ENCODE measurements around the gene SUPT5H.

The SUPT5H gene

GRCh38 chr19:39410017-39410830, 35.2 kb upstream of the SUPT5H start:
- 5% methylated on average over 28 to 32 of the region's 35 CpGs for WGBS, 2 experiments (ENCODE audit: insufficient coverage in 2 of 2)
- Histone ChIP-seq H3K9me3 (ENCODE audit: control insufficient read depth, low read length) (no peaks in the 10 kb centered on the region), H3K4me3 (ENCODE audit: extremely low read depth, insufficient read depth, low read length, poor library complexity, severe bottlenecking) (peak overlapping the region; percentile 89), H3K36me3 (ENCODE audit: control insufficient read depth, insufficient read depth, low read length) (peaks cover 21% of the 10 kb centered on the region), H3K27ac (ENCODE audit: low read depth, low read length, severe bottlenecking) (peak overlapping the region; percentile 87), H3K4me1 (ENCODE audit: control insufficient read depth, insufficient read depth, low read length, poor library complexity, severe bottlenecking) (peaks cover 43% of the 10 kb centered on the region)

GRCh38 chr19:39410831-39411080, 34.6 kb upstream of the SUPT5H start:
- peak overlapping the region; percentile 87 for H3K27ac ChIP-seq (ENCODE audit: low read depth, low read length, severe bottlenecking)
- H3K9me3 ChIP-seq (ENCODE audit: control insufficient read depth, low read length), result no peaks in the 10 kb centered on the region
- peaks cover 44% of the 10 kb centered on the region for H3K4me1 ChIP-seq (ENCODE audit: control insufficient read depth, insufficient read depth, low read length, poor library complexity, severe bottlenecking)
- peaks cover 27% of the 10 kb centered on the region for H3K36me3 ChIP-seq (ENCODE audit: control insufficient read depth, insufficient read depth, low read length)
- no peak overlapping the region for H3K4me3 ChIP-seq (ENCODE audit: extremely low read depth, insufficient read depth, low read length, poor library complexity, severe bottlenecking)
- 58 to 89% methylated on average over 1 of the region's 1 CpG for WGBS, 2 experiments (ENCODE audit: insufficient coverage in 2 of 2)

- H3K27ac ChIP-seq (ENCODE audit: low read depth, low read length, severe bottlenecking), result peak overlapping the region; percentile 67
- WGBS, 2 experiments (ENCODE audit: insufficient coverage in 2 of 2), result 52 to 53% methylated on average over 5 to 7 of the region's 9 CpGs
- peaks cover 32% of the 10 kb centered on the region for H3K36me3 ChIP-seq (ENCODE audit: control insufficient read depth, insufficient read depth, low read length)
- no peaks in the 10 kb centered on the region for H3K9me3 ChIP-seq (ENCODE audit: control insufficient read depth, low read length)
- peaks cover 45% of the 10 kb centered on the region for H3K4me1 ChIP-seq (ENCODE audit: control insufficient read depth, insufficient read depth, low read length, poor library complexity, severe bottlenecking)
- H3K4me3 ChIP-seq (ENCODE audit: extremely low read depth, insufficient read depth, low read length, poor library complexity, severe bottlenecking), result peak overlapping the region; percentile 98
These were observed 34.1 kb upstream of the SUPT5H start for GRCh38 chr19:39411081-39411831.

- Histone ChIP-seq H3K27ac (ENCODE audit: low read depth, low read length, severe bottlenecking) (peak overlapping the region; percentile 67), H3K36me3 (ENCODE audit: control insufficient read depth, insufficient read depth, low read length) (peaks cover 37% of the 10 kb centered on the region), H3K4me1 (ENCODE audit: control insufficient read depth, insufficient read depth, low read length, poor library complexity, severe bottlenecking) (peaks cover 47% of the 10 kb centered on the region), H3K4me3 (ENCODE audit: extremely low read depth, insufficient read depth, low read length, poor library complexity, severe bottlenecking) (peak overlapping the region; percentile 98), H3K9me3 (ENCODE audit: control insufficient read depth, low read length) (no peaks in the 10 kb centered on the region)
- 17% methylated on average over 1 of the region's 7 CpGs; no CpG with 5 or more reads in 1 of the 2 experiments for WGBS, 2 experiments (ENCODE audit: insufficient coverage in 2 of 2)
These were observed 33.6 kb upstream of the SUPT5H start for GRCh38 chr19:39411832-39412099.

GRCh38 chr19:39412100-39412866, 33.1 kb upstream of the SUPT5H start, which contains the start of gene PLEKHG2:
PLEKHG2 (plus strand) TSS chr19:39412669; CDS start chr19:39414087, 1,418 bp downstream.
- Histone ChIP-seq H3K36me3 (ENCODE audit: control insufficient read depth, insufficient read depth, low read length) (peaks cover 42% of the 10 kb centered on the region), H3K4me1 (ENCODE audit: control insufficient read depth, insufficient read depth, low read length, poor library complexity, severe bottlenecking) (peaks cover 47% of the 10 kb centered on the region), H3K4me3 (ENCODE audit: extremely low read depth, insufficient read depth, low read length, poor library complexity, severe bottlenecking) (peak within 1 kb of the TSS; percentile 98), H3K9me3 (ENCODE audit: control insufficient read depth, low read length) (no peaks in the 10 kb centered on the region), H3K27ac (ENCODE audit: low read depth, low read length, severe bottlenecking) (peak within 1 kb of the TSS; percentile 88)
- WGBS, 2 experiments (ENCODE audit: insufficient coverage in 2 of 2), result 0% methylated on average over 39 to 49 of the region's 60 CpGs

- H3K9me3 ChIP-seq (ENCODE audit: control insufficient read depth, low read length), result no peaks in the 10 kb centered on the region
- peaks cover 47% of the 10 kb centered on the region for H3K4me1 ChIP-seq (ENCODE audit: control insufficient read depth, insufficient read depth, low read length, poor library complexity, severe bottlenecking)
- peak overlapping the region; percentile 88 for H3K27ac ChIP-seq (ENCODE audit: low read depth, low read length, severe bottlenecking)
- WGBS, 2 experiments (ENCODE audit: insufficient coverage in 2 of 2), result 0% methylated on average over 22 to 23 of the region's 24 CpGs
- H3K4me3 ChIP-seq (ENCODE audit: extremely low read depth, insufficient read depth, low read length, poor library complexity, severe bottlenecking), result peak overlapping the region; percentile 98
- peaks cover 45% of the 10 kb centered on the region for H3K36me3 ChIP-seq (ENCODE audit: control insufficient read depth, insufficient read depth, low read length)
These were observed 32.5 kb upstream of the SUPT5H start for GRCh38 chr19:39412867-39413271.

GRCh38 chr19:39413272-39413910, 32.0 kb upstream of the SUPT5H start:
- Histone ChIP-seq H3K4me3 (ENCODE audit: extremely low read depth, insufficient read depth, low read length, poor library complexity, severe bottlenecking) (peak overlapping the region; percentile 98), H3K4me1 (ENCODE audit: control insufficient read depth, insufficient read depth, low read length, poor library complexity, severe bottlenecking) (peaks cover 45% of the 10 kb centered on the region), H3K27ac (ENCODE audit: low read depth, low read length, severe bottlenecking) (peak overlapping the region; percentile 88), H3K36me3 (ENCODE audit: control insufficient read depth, insufficient read depth, low read length) (peaks cover 45% of the 10 kb centered on the region), H3K9me3 (ENCODE audit: control insufficient read depth, low read length) (no peaks in the 10 kb centered on the region)
- WGBS, 2 experiments (ENCODE audit: insufficient coverage in 2 of 2), result 0 to 1% methylated on average over 26 to 32 of the region's 54 CpGs

- no peaks in the 10 kb centered on the region for H3K9me3 ChIP-seq (ENCODE audit: control insufficient read depth, low read length)
- H3K4me3 ChIP-seq (ENCODE audit: extremely low read depth, insufficient read depth, low read length, poor library complexity, severe bottlenecking), result peak overlapping the region; percentile 98
- 20% methylated on average over 14 to 15 of the region's 18 CpGs for WGBS, 2 experiments (ENCODE audit: insufficient coverage in 2 of 2)
- peak overlapping the region; percentile 88 for H3K27ac ChIP-seq (ENCODE audit: low read depth, low read length, severe bottlenecking)
- H3K36me3 ChIP-seq (ENCODE audit: control insufficient read depth, insufficient read depth, low read length), result peaks cover 46% of the 10 kb centered on the region
- peaks cover 39% of the 10 kb centered on the region for H3K4me1 ChIP-seq (ENCODE audit: control insufficient read depth, insufficient read depth, low read length, poor library complexity, severe bottlenecking)
These were observed 31.3 kb upstream of the SUPT5H start for GRCh38 chr19:39413911-39414608.

- Histone ChIP-seq H3K4me1 (ENCODE audit: control insufficient read depth, insufficient read depth, low read length, poor library complexity, severe bottlenecking) (peaks cover 30% of the 10 kb centered on the region), H3K9me3 (ENCODE audit: control insufficient read depth, low read length) (no peaks in the 10 kb centered on the region), H3K27ac (ENCODE audit: low read depth, low read length, severe bottlenecking) (no peak overlapping the region), H3K36me3 (ENCODE audit: control insufficient read depth, insufficient read depth, low read length) (peaks cover 58% of the 10 kb centered on the region), H3K4me3 (ENCODE audit: extremely low read depth, insufficient read depth, low read length, poor library complexity, severe bottlenecking) (peak overlapping the region; percentile 98)
- 76 to 87% methylated on average over 28 to 31 of the region's 35 CpGs for WGBS, 2 experiments (ENCODE audit: insufficient coverage in 2 of 2)
These were observed 30.0 kb upstream of the SUPT5H start for GRCh38 chr19:39415111-39416046.
